ENCODE results near the gene ATAD1.

Gene ATAD1

DNA sequence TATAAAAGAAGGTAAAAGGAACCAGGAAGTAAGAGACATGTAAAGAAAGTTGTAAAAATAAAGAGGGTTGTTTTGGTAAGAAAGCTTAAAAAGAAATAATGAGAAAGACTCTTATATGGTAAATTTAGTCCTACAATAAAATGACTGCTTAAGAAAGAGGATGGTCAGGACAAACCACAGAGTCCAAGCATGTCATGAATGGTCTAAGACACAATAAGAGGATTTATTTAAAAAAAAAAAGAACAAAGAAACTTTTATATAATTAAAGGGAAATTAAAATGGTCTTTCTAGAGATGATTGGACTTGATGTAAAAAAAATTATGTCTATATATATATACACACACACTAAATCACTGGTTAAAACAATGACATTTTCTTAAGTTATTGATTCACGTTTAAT is 18.2 kb downstream of the ATAD1 start:
- no peak for DNase-seq

DNA sequence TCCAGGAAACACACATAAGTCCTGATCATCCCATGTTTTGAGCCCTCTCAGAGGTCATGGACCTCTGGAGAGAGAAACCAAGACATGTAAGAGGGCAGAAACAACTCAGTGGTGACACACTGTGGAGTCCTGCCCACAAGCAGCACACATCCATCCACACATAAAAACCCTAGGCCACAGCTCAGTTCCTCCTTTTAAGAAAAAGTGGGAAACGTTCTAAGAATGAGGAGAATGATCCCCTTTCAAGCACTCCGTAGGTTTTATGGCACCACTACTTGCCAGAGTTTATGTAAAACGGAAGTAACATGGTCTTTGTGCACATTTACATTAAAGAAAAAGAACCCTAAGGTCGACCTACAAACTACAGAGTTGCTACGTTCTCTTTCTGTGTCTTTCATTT is 19.9 kb downstream of the ATAD1 start:
- no peak for DNase-seq

DNA sequence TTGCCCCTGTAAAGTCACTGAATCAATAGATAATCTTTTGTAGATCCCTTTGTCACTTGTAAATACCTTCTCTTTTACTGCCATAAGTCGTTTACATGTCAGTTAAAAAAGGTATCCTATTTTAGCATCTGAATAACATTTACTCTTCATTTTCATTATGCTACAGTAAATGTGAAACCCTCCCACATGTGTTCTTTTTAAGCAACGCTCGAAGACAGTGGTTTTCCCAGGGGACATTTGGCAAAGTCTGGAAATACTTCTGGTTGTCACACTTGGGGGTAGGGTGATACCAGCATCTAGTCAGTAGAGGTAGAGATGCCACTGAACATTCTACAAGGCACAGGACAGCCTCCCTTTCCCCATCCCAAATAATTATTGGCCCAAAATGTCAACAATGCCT is 23.7 kb downstream of the ATAD1 start:
- DNase-seq: no peak

DNA sequence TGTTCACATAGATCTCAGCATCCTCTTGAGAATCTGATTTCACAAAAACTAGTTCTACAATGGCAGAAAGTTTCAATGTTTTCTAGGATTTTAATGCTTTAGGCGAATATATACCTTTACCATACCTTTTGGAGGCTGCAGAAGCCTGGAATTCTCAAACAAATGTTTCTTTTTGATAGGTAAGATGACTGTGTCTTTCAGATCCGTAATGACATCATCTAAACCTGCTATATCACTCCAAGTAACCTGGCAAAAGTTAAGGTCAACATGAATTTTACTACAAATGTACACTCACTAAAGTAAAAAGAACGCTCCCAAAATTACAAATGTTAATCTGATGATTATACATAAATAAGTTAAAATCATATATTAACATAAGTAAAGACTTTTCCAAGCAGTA is 27.8 kb downstream of the ATAD1 start:
- DNase-seq: no peak

DNA sequence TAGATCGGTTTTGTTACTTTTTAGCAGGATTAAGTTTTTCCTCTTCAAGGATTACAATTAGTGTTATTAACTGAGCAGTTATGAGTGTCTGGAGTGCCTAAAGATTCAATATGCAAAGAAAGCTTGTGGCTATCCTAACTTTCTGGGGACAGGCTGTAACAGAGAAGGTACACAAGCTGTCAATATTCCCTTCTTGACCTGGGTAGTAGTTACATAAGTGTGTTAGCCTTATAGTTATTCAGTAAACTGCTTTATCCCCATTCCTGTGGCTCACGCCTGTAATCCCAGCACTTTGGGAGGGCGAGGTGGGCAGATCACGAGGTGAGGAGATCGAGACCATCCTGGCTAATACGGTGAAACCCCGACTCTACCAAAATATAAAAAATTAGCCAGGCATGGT is 31.6 kb downstream of the ATAD1 start:
- DNase-seq: no peak

DNA sequence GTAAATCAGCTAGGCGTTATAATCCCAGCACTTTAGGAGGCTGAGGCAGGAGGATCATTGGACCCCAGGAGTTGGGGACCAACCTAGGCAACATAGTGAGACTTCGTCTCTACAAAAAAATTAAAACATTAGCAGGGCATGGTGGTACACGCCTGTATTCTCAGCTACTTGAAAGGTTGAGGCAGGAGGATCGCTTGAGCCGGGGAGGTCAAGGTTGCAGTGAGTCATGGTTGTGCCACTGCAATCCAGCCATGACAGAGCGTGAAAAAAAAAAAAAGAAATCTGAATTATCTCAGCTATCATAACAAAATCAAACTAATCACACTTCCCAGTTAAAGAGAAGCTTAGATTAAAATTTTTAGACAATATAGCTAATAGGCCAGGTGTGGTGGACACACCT is 35.3 kb downstream of the ATAD1 start:
- DNase-seq: no peak

DNA sequence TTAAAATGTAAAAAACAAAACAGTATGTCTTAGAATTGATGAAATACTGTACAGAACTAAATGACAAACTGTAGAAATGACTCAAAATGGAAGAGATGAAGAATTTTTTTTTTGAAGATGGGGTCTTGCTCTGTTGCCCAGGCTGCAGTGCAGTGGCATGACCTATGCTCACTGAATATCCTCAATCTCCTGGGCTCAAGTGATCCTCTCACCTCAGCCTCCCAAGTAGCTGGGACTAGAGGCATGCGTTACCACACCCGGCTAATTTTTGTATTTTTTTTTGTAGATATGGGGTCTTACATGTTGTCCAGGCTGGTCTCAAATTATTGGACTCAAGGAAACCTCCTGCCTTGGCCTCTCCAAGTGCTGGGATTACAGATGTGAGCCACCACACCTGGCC is 36.5 kb downstream of the ATAD1 start:
- no peak for DNase-seq

DNA sequence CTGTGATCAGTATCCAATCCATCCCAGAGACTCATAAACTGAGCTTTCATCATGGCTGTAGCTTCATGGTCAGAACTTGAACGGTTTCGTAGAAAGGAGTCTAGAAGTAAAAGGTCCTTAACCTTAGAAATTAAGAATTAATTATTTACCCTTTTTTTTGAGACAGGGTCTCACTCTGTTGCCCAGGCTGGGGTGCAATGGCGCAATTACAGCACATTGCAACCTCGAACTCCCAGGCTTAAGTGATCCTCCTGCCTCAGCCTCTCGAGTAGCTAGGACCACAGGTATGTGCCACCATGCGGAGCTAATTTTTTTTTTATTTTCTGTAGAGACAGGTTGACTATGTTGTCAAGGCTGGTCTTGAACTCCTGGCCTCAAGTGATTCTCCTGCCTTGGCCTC is 41.7 kb downstream of the ATAD1 start:
- DNase-seq: no peak

DNA sequence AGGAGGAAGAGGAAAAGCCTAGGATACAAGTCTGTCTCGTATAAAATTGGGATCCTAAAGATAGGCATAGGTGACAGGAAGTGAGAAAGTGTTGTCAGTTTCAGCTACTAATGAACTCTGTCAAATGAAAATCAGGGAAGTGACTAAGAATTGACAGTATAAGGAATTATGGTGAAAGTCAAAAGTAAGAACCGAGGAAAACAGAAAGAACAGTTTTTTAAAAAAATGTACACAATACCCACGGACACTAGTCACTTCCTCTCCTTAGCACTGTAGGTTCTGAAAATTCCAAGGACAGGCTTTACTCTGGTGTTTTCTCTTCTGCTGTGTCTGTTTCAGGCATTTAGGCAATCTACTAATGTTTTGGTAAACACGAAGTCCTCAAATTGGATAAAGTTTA is 42.3 kb downstream of the ATAD1 start:
- DNase-seq: no peak

DNA sequence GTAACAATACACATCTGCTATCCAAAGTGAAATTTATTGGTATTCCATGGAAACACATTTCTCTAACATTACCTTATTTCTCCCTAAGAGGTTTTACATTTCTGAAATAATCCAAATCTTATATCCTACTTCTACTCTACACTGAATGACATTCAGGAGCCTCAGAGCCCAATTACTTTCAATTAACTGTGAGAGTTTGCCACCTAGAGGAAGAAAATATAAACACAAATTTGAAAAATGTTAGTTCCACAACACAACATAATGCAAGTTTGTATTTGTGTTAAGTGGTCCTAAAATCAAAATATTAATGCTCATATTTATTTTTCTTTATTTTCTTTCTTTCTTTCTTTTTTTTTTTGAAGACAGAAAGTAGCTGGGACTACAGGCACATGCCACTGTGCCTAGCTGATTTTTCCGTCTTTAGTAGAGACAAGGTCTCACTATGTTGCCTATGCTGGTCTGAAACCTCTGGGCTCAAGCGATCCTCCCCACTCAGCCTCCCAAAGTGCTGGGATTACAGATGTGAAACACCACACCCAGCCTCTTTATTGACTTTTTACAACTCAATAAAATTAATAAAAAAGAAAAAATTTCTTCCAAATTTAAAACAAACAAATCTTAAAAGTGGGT is 46.0 kb downstream of the ATAD1 start:
- no peak for DNase-seq

DNA sequence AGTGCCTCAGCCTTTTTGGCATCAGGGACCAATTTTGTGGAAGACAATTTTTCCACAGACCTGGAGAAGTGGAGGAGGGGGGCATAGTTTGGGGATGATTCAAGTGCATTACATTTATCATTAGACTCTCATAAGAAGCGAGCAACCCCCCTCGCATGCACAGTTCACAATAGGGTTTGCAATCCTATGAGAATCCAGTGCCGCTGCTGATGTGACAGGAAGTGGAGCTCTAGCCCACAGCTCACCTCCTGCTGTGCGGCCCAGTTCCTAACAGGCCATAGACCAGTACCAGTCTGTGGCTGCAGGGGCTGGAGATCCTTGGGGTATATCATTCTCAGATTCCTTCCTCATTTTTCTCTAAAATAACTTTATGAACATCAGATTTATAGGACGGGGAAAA is 50.8 kb downstream of the ATAD1 start:
- DNase-seq: no peak

DNA sequence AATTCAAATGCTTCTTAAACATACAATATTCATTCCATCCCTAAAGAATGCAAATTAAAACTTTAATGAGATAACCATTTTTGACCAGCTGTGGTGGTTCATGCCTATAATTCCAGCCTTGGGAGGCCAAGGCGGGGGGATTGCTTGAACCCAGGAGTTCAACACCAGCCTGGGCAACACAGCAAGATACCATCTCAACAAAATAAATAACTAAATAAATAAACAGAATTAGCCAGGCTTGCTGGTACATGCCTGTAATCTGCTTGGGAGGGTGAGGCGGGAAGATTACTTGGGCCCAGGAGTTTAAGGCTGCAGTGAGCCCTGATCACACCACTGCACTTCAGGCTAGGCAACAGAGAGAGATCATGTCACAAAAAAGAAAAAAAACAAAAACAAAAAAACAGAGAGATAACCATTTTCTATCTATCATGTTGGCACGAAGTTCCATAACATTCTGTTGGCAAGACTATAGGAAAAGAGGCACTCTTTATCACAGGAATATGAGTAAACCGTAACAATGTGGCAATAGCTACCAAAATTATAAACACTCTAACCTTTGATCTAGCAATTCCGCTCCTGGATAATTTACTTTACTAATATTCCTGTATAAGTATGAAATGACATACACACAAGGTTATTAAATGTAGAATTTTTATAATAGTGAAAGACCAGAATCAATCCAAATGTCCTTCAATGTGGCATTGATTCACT is 52.2 kb downstream of the ATAD1 start:
- no peak for DNase-seq

DNA sequence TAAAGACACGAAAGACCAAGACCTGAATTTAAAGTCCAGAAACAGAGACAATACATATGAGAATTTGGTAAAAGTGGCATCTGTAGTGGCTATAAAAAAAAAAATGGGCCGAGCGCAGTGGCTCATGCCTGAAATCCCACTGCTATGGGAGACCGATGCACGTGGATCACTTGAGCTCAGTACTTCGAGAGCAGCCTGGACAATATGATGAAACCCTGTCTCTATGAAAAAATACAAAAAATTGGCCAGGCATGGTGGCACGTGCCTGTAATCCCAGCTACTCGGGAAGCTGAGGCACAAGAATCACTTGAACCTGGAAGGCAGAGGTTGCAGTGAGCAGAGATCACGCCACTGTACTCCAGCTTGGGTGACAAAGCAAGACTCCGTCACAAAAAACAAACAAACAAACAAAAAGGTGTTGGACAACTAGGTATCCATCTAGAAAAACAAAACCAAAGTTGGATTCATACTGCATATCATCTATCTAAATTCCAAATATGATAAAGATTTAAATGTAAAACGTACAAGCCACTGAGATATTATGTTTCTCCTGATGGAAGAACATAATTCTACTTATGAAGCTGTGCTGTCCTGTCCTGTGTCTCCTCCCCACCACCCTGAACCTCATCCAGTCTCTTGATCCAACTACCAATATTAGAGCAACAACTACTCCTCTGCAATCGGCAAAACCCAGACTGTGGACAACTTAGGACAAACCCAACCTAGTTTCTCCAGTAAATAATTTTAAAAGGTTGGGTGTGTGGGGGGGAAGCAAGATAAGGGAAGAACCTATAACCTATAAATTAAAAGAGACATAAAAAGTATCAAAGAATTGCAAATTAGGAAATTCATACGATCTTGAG is 53.7 kb downstream of the ATAD1 start:
- DNase-seq: no peak

DNA sequence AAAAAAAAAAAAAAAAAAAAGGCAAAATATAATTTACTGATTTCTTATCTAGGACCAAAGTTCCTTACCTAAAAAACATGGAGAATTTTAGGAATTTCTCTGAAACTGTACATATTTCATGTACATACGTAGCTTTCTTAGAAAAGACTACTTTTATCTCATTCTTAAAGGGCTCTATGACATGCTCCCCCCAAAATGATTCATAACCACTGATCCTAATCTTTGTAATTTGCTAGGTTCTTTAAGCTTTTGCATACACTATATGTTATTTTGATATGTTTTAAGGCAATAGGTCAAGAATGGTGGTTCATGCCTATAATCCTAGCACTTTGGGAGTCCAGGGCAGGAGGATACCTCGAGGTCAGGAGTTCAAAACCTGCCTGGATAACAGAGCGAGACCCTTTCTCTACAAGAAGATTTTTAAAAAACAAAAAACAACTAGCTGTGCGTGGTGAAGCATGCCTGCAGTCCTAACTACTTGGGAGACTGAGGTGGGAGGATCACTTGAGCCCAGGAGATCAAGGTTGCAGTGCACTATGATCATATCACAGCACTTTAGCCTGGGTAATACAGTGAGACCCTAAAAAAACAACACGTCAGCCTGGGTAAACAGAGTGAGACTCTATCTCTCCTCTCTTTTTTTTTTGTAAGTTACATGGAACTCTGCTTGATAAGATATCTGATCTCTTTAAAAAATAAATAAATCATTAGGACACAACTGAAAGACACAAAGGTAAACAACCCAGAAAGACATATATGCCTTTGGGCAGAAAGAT is 54.8 kb downstream of the ATAD1 start:
- no peak for DNase-seq

DNA sequence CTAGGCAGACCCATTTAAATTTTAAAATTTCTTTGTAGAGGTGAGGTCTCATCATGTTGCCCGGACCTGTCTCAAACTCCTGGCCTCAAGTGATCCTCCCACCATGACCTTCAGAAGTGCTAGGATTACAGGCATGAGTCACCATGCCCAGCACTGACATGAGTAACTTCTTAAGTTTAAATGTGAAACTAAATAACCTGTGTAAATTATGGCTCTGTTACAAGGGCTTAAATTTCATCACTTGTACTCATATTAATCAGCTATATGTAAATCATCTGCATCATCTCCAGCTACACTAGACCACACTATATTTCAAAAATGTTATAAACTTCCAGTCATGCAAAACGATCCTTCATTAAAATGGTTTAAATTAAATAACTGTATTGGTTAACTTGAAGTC is 56.1 kb downstream of the ATAD1 start:
- DNase-seq: peak; percentile 59

DNA sequence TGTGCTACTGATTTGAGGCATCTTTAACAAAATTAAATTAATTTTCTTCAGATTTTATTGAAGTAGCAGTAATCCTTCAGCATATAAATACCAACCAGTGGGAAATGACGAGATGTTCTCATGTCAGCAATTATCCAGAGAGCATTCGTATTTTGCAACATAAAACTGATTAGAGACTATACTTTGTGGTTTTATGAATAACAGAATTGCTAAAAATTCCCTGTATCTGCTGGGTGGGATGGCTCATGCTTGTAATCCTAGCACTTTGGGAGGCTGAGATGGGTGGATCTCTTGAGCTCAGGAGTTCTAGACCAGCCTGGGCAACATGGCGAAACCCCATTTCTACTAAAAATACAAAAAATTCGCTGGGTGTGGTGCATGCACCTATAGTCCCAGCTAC is 56.9 kb downstream of the ATAD1 start:
- no peak for DNase-seq

DNA sequence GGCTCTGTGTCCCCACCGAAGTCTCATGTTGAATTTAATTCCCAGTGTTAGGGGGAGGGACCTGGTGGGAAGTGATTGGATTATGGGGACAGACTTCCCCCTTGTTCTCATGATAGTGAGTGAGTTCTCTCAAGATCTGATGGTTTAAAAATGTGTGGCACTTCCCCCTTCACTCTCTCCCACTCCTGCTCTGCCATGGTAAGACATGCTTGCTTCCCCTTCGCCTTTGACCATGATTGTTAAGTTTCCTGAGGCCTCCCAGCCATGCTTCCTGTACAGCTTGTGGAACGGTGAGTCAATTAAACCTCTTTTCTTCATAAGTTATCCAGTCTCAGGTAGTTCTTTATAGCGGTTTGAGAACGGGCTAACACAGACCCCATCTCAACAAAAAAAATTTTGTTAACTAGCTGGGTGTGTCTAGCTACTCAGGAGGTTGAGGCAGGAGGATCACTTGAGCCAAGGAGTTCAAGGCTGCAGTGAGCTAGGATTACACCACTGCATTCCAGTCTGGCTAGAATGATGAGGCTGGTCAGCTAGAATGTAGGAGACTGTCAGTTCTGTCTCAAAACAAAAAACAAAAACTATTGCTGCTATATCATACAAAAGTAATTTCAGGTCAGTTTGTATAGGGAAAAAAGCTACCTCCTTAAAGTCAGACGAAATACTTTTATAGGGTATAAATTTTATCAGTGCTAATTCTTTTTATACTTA is 57.7 kb downstream of the ATAD1 start:
- DNase-seq: no peak

DNA sequence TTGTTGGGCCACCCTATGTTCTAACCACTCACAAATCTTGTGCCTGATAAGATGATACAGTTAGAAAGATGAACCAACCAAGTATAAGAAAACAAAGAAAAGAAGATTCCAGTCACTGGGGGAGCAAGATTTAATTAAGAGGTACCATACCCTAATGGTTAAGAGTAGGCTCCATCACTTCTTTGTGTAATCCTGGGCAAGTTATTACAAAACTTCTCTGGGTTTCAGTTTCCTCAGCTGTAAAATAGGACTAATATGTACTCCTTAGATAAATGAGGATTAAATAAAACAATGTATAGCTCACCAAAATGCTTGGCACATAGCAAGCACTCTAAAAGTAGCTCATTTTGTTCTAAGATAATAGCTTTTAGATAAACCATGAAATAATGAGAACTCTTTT is 58.5 kb downstream of the ATAD1 start:
- no peak for DNase-seq

DNA sequence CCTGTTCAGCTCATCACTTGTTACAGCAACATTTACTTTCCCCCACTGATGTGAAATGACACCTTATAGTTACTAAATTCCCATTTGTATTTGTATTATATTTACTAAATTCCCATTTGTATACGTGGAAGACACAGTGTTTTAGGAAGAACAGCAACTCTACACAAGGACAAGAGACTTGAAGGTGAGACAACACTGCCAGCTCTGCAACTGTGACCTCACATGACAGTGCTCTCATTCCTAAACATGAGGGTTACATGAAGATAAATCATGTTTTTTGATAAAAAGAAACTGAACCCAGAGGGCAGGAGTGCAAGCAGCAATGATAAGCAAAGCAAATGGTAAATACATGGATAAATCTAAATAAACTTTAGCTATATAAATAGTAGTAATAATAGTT is 60.3 kb downstream of the ATAD1 start:
- no peak for DNase-seq

DNA sequence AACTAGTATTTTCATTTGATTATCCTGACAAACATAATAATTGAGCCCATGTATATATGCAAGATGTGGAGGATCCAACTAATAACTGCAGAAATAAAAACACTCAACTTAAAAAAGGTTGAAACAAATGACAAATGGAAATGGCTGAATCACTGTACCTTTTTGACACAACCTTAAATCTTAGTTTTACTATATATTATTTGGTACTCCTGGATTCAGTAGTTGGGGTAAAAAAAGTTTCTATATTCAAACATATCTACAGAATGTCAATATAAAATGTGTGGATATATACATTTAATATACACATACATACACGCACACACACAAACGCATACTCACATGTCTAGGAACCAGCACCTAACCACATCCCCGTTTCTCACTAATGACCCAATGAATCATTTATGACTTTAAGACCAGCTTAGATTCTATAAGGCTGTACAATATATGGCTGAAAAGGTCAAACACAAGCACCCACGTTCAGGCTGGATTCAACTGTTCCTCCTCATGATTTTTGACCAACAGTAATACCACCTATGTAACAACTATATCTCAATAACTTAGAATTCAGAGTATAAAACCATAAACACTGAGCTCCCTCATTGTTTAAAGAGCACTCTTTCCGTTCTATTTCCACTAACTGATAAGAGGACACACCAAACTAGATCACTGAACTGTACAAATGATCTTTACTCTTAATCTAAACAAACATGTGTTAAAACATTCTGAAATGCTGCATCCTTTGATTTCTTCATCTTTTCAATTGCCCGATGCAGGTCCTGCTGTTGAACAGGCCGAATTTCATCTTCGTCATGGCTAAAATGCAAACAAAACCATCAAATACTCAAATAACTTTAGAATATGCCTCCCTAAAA is 63.8 kb downstream of the ATAD1 start:
- DNase-seq: no peak

DNA sequence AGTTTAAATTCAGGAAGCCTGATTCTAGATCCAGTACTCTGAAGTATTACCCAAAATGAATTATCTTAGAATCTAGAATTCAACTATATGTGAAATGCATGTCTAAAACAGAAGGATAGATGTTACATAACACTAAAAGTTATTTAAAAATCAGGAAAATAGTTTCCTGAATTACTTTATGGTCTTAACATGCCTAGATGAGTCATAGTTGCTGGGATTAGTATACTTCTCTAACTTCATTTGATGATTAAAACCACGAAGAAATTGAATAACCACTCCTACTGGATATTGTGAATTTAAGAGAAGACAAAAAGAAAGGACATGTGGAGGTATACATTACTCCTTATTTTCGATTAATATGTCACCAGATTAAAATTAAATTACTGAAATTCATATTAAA is 65.5 kb downstream of the ATAD1 start:
- DNase-seq: no peak

DNA sequence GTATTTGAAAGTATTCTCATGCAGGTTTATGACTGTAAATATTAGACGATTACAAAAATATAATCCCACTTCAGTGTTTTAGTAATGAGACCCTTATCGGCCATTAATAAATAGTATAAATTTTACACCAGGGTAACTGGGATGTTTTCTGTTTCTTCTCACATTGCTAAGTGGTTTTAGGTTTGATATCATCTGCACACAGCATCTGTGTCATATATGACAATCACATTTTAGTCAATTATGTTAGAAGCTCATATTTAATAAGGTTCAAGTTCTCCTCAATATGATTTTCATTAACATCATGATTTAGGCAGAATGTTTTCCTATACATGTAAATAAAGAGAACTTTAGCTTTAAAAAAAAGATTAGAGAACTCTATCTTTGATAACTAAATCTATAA is 66.8 kb downstream of the ATAD1 start:
- DNase-seq: no peak
